Measurements from ENCODE around the gene RNF213. TPM values are rescaled to one million over a fixed set of nuclear protein-coding genes. Genes with fewer than 3 reads are reported as not detected.

The RNF213 gene
- total and polyA plus RNA-seq, 10 of the 15 experiments (the other 5 are each of a cell fraction or from before 2014, with no cell fraction given): 18.6 to 145 (median 65.8) TPM

- RAD21 ChIA-PET (ENCODE audit: unreplicated experiment): no interaction called here
- CTCF ChIA-PET: no interaction called here
- Histone ChIP-seq H3K36me3 (ENCODE audit: control insufficient read depth in 2 of 2, insufficient read depth in 2 of 2, low read length in 1 of 2) (peaks cover 54 to 71% of the 10 kb centered on the region in 2 experiments), H3K9me3 (replicated peaks; ENCODE audit: control insufficient read depth, insufficient read depth, low read length) (no peaks in the 10 kb centered on the region), H4K20me1 (ENCODE audit: control insufficient read depth, insufficient read depth) (no peaks in the 10 kb centered on the region), H3K4me2 (ENCODE audit: control insufficient read depth, insufficient read depth) (no peak overlapping the region), H3K27me3 (replicated peaks in 1 of 2; ENCODE audit: control insufficient read depth in 2 of 2, insufficient read depth in 2 of 2, low read length in 1 of 2) (no peaks in the 10 kb centered on the region), H3K27ac (ENCODE audit: control insufficient read depth, insufficient read depth) (no peak overlapping the region), H3K79me2 (ENCODE audit: control insufficient read depth, insufficient read depth, low read length) (no peaks in the 10 kb centered on the region), H3K9ac (ENCODE audit: control insufficient read depth, insufficient read depth, low read length) (no peak overlapping the region), H3K4me3 (no peak overlapping the region), H3K4me1 (ENCODE audit: control insufficient read depth, insufficient read depth, low read length) (no peaks in the 10 kb centered on the region), H2AFZ (ENCODE audit: control insufficient read depth, low read depth, low read length) (no peak overlapping the region)
- SMC1A ChIA-PET (ENCODE audit: uncharacterized antibody, unreplicated experiment): no interaction called here
- ATAC-seq (no peak), DNase-seq (ENCODE audit: low read depth, low spot score) (no peak), FAIRE-seq (no peak)
- in situ Hi-C loops (cut with MboI) (no loop called here), intact Hi-C loops (cut with micrococcal nuclease; ENCODE audit: unreplicated experiment) (no loop called here)
- 96% methylated on average over 9 of the region's 9 CpGs for WGBS (ENCODE audit: insufficient coverage, insufficient replicate concordance, low lambda C conversion rate, missing lambda C conversion rate)
- POLR2A ChIA-PET: no interaction called here
- no peak for TF ChIP-seq ZNF207 (IDR thresholded peaks at IDR 0.05; ENCODE audit: borderline replicate concordance)
- TF ChIP-seq POLR2AphosphoS5 (IDR thresholded peaks at IDR 0.05; ENCODE audit: low read length): 0 out of 2 replicates have a peak, but pooled peaks have one; percentile 15
- TF ChIP-seq ZBTB11 (CRISPR knock-in tag; IDR thresholded peaks at IDR 0.05): no peak
- TF ChIP-seq TAF1 (IDR thresholded peaks at IDR 0.05; ENCODE audit: borderline replicate concordance, low read depth, low read length): no peak
- TF ChIP-seq TBL1XR1 (IDR thresholded peaks at IDR 0.05; ENCODE audit: low read depth, low read length): no peak
- TF ChIP-seq RELA (IDR thresholded peaks at IDR 0.05; ENCODE audit: borderline replicate concordance, partially characterized antibody): no peak
- no peak for TF ChIP-seq CEBPB (IDR thresholded peaks at IDR 0.05; ENCODE audit: borderline replicate concordance in 1 of 2, low read depth in 2 of 2, low read length in 2 of 2)
- TF ChIP-seq CREM (IDR thresholded peaks at IDR 0.05; ENCODE audit: low read depth): no peak
- no TSS peak for BruUV-seq (replicated peaks)
Observed at GRCh38 chr17:80385046-80385445, 124.4 kb downstream of the RNF213 start.

Measured in GM12878 (cell line).